Measurements from ENCODE around the gene SNX2.
A peak's percentile ranks its signal among the peaks of the same experiment; 100 is the strongest.
"Not testable (repeated sequence)": the region's sequence is repeated elsewhere in the genome, so short reads cannot be mapped to it uniquely, and the experiment has no call there.

SNX2 gene

DNA sequence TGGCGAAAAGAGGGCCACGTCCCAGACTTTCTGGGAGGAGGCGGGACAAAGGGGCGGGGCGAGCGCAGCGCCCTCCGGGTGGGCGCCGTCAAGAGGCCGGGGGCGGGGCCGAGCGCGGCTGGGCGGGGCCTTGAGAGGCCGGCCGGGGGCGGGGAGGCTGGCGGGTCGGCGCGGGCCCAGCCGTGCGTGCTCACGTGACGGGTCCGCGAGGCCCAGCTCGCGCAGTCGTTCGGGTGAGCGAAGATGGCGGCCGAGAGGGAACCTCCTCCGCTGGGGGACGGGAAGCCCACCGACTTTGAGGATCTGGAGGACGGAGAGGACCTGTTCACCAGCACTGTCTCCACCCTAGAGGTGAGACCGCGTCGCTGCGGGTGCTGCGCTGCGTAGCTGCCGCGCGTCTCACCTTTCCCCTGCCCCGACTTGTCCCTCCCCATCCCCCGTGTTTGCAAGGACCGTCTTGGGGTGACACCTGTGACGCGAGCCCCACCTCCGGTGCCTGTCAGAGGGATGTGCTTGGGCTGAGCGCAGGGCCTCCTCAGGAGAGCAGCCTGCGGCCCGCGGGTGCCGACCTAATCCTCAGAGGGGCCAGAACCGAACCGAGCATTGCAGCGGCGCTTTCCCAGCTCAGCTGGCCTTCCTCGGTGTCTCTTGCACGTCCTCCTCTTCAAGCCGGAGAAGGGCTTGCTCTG is at the start of gene SNX2:
SNX2 (plus strand) TSS at position 220 of the 689 bp plus-strand sequence; CDS start at position 244, 24 bp downstream.
- DNase-seq: peak; percentile 70

DNA sequence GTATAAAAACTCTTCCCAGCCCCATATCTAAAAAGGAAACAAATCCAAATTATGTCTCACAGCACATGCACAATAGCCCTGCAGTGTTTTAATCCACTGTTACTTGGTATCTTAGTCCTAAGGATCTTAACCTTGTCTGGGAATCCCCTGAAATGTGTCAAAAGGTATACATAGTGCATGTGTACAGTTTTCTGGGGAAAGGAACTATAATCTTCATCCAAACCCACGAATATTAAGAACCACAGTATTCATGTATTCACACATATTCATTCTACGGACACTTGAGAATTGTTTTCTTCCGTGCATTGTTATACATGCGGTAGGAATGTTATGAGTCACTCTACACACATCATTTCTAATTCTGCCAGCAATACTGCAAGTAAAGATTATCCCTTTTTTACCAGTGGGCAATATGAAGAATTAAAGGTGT is 47.8 kb upstream of the SNX2 start:
- DNase-seq: no peak

DNA sequence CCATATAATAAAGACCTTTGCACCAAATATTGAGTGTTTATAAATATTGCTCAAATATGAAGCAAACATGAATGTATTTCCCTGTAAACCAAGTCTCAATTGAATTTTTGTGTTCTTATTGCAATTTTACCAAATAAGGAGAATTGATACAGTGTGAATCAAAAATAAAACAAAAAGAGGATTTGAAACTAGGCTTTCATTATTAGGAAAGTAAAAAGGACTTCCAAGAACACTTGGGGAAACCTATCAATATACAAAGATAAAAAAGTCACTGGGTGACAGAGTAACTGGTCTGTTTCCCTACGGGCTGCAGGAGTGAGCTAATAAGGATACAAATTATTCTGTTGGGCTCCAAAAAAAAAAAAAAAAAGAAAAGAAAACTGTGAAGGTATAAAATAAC is 44.8 kb upstream of the SNX2 start:
- no peak for DNase-seq

DNA sequence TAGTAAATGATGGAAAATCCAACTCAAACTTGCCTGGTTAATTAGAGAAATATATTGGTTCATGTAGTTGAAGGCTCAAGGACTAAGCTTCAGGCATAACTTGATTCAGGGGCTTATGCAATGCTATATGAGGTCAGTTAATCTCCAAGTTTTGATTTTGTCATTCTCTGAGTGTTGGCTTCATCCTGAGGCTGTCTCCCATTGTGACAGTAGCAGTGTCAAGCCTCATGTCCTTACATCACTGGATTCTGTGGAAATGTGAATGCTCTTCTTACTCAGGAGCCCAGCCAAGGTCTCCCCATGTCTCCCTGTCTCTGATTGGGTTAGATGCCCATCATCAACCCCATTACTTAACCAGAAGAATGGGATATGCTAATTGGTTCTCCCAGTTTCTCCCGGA is 44.4 kb upstream of the SNX2 start:
- DNase-seq: no peak

DNA sequence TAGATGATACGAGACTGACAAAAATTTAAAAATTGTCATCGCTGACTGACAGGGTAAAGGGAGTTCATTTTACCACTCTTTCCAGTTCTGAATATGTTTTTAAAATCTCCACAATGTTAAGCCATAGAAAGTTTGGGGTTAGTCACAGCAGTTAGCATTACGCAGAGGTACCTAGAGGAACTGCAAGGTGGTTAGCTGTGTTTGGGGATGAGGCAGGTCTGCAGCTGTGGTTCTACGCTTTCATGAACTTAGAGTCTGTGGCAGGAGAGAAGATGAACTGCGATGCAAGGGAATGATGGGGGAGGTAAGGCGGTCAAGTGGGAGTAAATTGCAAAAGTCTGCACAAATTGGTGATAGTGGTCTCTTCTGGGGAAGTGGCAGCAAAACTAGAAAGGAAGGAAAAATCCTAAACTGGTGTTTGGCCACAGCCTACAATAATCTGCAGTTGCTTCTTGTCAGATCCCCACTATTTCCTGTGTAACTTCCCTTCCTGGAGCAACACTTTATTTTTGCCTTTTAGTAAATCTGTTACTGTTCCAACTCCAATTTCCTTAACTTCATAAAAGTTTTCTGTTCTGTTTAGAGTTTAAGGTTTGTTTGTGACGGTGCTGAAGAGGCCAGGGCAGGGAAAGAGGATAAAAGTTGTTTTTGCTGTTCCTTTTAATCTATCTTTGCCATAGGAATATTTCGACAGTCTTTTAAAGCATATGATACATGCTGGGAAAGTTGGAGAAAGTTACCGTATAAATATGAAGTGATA is 38.6 kb upstream of the SNX2 start:
- DNase-seq: no peak

- DNase-seq: no peak
Measured at GRCh38 chr5:122738088-122738487, 36.8 kb upstream of the SNX2 start.

- no peak for DNase-seq
Measured at GRCh38 chr5:122741681-122742080, 33.2 kb upstream of the SNX2 start.

GRCh38 chr5:122743261-122743660 is 31.6 kb upstream of the SNX2 start:
- no peak for DNase-seq

DNA sequence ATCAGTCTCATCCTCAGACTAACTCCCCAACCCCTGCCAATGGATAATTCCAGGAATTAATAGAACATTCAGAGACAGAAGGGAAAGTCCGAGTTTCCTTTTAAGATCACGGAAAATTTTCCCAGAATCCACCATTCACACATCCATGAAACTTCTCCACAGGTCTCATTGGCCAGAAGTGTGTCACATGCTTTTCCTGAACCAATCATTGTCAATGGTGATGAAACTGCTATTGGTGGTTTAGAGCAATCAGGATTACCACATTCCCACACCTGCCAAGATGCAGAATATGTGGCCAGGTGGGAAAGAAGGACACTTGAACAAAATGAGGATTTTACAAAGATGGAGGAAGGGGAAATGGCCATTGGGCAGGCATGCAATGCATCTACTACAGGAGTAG is 29.3 kb upstream of the SNX2 start:
- no peak for DNase-seq

- peak; percentile 2 for DNase-seq
Measured at GRCh38 chr5:122749886-122750285, 25.0 kb upstream of the SNX2 start.

DNA sequence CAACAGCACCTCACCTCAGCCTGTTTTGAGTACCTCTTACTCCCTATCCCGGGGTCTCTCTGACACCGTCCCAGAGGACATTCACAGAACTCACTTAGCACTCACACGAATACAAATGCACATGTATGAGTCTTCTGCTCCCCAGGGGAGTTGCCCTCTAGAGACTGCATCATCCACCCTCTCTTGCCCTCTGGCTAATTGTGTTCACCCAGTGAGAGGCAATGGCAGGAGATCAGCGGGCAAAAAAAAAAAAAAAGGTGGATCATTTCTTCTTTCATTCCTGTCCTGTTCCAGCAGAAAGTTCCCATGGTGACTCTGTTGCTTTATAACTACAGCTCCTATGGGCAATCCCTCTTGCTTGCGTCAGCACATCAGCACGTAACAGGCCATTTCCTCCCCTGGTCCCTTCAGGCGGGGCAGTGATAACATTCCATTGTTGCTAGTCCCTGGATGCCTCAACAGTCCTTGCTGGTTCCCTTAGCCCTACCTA is 23.5 kb upstream of the SNX2 start:
- no peak for DNase-seq

GRCh38 chr5:122753500-122753899 is 21.4 kb upstream of the SNX2 start:
- no peak for DNase-seq

DNA sequence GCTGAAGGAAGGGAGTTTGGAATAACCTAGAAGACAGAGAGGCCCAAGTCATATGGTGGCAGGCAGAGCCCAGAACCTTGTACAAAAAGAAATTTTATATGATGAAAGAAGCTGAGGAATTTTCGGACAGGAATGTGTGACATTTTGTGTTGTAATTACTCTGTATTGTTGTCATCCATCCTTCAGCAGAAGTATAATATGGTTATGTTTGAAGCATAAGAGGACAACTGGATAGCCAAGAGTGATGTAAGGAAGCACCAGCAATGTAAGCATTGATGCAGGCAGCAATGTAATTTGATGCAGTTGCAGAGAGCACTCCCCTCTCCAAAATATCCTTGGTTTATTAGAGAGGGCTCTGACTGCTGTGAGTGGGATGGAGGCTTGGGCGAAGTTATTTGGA is 19.1 kb upstream of the SNX2 start:
- no peak for DNase-seq

GRCh38 chr5:122756264-122756911 is 18.5 kb upstream of the SNX2 start:
- DNase-seq: no peak

- no peak for DNase-seq
Measured at GRCh38 chr5:122757285-122757684, 17.6 kb upstream of the SNX2 start.

DNA sequence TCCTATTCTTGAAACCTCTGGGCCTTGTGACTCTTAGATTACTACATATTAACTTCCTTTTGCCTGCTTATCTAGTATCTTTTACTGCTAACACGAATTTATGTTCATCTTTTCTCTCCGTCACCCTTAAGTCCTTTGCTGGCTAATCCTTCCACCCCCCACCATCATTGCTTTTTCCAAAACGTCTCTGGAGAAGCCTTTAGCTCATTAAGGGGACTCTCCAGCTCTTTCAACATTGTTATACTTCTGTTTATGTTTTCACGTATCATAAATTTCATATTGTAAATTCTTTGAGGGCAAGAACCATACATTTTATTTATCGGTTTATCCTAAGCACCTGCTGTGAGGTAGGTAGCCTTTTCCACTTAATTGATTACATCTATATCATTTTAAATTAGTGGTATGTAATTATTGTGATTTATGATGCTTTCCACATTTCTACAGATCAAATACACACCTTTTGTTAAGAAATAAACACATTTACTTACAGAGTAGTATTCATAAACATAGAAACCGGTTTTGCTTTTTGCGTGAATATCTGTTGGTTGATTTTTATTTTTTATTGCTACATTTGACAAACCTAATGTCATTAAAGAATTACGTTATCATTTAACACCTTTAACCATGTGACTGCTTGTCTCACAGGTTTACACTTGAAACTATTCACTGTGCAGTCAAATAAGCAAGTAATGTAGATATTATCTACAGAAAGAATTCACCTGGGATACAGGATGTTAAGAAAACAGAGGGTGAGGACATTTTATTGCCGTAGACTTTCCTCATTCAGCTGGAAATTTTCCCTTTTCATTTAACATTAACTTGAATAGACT is 15.4 kb upstream of the SNX2 start:
- DNase-seq: no peak

- no peak for DNase-seq
Measured at GRCh38 chr5:122760236-122760635, 14.6 kb upstream of the SNX2 start.

DNA sequence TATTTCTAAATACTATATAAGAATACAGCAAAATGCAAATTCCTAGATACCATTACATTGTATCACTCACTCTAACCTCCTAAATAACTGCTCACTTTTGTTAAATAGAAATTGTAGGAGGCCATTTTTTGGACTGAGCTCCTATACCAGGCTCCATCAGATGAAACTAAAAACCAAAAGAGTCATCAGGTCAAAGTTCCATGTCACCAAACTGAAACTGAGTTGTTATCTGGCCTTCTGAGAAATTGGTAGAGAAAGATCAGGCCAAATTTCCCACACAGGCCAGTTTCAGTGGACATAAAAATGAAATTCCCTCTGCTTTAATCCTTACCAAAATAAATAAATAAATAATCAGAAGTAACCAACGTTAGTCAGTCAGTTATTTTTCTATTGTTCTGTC is 13.8 kb upstream of the SNX2 start:
- DNase-seq: no peak

GRCh38 chr5:122761896-122762295 is 13.0 kb upstream of the SNX2 start:
- DNase-seq: not testable (repeated sequence)

DNA sequence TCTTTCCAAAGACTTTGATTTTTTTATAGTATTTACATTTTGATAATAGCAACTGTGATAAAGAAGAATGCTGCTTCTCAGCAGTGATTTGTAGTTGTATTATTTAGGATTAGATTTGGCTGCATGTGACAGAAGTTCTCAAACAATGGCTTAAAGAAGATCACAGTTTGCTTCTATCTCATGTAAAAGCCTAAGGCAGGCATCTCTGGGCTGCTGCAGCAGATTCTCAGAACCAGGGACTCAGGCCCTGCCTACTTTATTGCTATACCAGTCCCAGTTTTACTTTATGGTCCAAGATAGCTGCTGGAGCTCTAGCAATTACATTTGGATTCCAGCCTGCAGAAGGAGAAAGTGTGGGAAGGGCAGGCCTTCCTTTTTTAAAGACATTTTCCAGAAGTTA is 8.8 kb upstream of the SNX2 start:
- no peak for DNase-seq

GRCh38 chr5:122770477-122770876 is 4.4 kb upstream of the SNX2 start:
- DNase-seq: no peak

- no peak for DNase-seq
Measured at GRCh38 chr5:122772446-122772845, 2.4 kb upstream of the SNX2 start.

DNA sequence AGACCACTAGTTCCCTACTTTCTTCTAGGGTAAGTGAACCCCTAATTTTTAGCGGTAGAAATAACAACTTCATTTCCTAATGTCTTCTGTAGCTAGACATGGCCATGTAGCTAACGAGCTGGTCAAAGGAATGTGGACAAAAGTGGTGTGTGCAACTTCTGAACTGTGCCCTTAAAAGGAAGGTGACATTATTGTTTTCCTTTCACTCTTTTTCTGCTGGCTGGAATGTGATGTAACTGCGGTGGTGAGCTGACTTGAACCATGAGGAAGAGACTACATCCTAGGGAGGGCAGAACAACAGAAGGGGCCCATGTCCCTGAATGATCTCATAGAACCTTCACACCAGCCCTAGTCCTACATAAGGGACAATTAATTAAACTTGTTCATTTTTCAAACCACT is 1.3 kb upstream of the SNX2 start:
- DNase-seq: no peak

All from NCI-H2029 (cell line).